Neural cell (in vitro differentiated cells): ENCODE results near the gene STX10. TPM values are rescaled to one million over a fixed set of nuclear protein-coding genes. Genes with fewer than 3 reads are reported as not detected.

Experiments
- H2AFZ ChIP-seq: fragments of 200-600, 300-800 bp; sonication (generic), shearing (Covaris generic); 2 replicates; pipeline ENCODE4 v1.6.0; 2014; ENCODE audit warnings: low read depth, mild to moderate bottlenecking, antibody characterized with exemption, low read length, moderate library complexity
- H3F3A ChIP-seq: fragments of 200-600 bp; shearing (Covaris generic); 2 replicates; pipeline ENCODE4 v1.6.1; 2016; ENCODE audit warnings: mild to moderate bottlenecking, moderate library complexity, mixed read lengths, antibody characterized with exemption, low read length; ENCODE audit not compliant: insufficient read depth, poor library complexity, severe bottlenecking
- H3K27ac ChIP-seq: fragments of 200-600, 300-800 bp; sonication (generic), shearing (Covaris generic); 2 replicates; pipeline ENCODE4 v1.5.1; 2014; ENCODE audit warnings: mild to moderate bottlenecking, low read length, moderate library complexity
- H3K27me3 ChIP-seq: fragments of 300-800, 200-600 bp; sonication (generic), shearing (Covaris generic); 2 replicates; pipeline ENCODE4 v1.6.0; 2014; ENCODE audit warnings: mild to moderate bottlenecking, low read depth, low read length, moderate library complexity; ENCODE audit not compliant: insufficient read depth
- H3K36me3 ChIP-seq: fragments of 300-800, 200-600 bp; sonication (generic), shearing (Covaris generic); 2 replicates; pipeline ENCODE4 v1.5.1; 2014; ENCODE audit warnings: mild to moderate bottlenecking, antibody characterized with exemption, low read length, moderate library complexity; ENCODE audit not compliant: insufficient read depth
- H3K4me2 ChIP-seq: fragments of 300-800, 200-600 bp; sonication (generic), shearing (Covaris generic); 2 replicates; pipeline ENCODE4 v1.6.0; 2014; ENCODE audit warnings: mild to moderate bottlenecking, low read length
- H3K4me3 ChIP-seq: fragments of 300-800, 200-600 bp; sonication (generic), shearing (Covaris generic); 2 replicates; pipeline ENCODE4 v1.5.1; 2014; ENCODE audit warnings: mild to moderate bottlenecking, low read length, moderate library complexity
- H3K79me2 ChIP-seq: fragments of 200-600 bp; shearing (Covaris generic); replicated peaks from 2 replicates; pipeline ENCODE4 v1.6.0; 2014; ENCODE audit warnings: mild to moderate bottlenecking, low read length, moderate library complexity; ENCODE audit not compliant: insufficient read depth
- H3K9ac ChIP-seq: fragments of 300-800, 200-600 bp; sonication (generic), shearing (Covaris generic); 2 replicates; pipeline ENCODE4 v1.6.1; 2016; ENCODE audit warnings: mild to moderate bottlenecking, low read length, mixed read lengths
- H3K9me2 ChIP-seq: fragments of 200-600 bp; shearing (Covaris generic); 2 replicates; pipeline ENCODE4 v1.6.1; 2016; ENCODE audit warnings: mild to moderate bottlenecking, low read length, mixed read lengths; ENCODE audit not compliant: insufficient read depth
- H3K9me3 ChIP-seq: fragments of 200-600, 300-800 bp; sonication (generic), shearing (Covaris generic); 2 replicates; pipeline ENCODE4 v1.6.1; 2016; ENCODE audit warnings: mild to moderate bottlenecking, mixed run types, low read length, moderate library complexity, mixed read lengths
- H4K20me1 ChIP-seq: fragments of 200-600 bp; shearing (Covaris generic); 2 replicates; pipeline ENCODE4 v1.6.1; 2016; ENCODE audit warnings: mild to moderate bottlenecking, mixed run types; ENCODE audit not compliant: insufficient read depth
- CTCF ChIP-seq: fragments of 450-650 bp; IDR thresholded peaks from 2 replicates; pipeline ENCODE4 v1.5.1; 2014; ENCODE audit warnings: antibody characterized with exemption, mild to moderate bottlenecking, moderate library complexity; ENCODE audit not compliant: poor library complexity, severe bottlenecking
- EP300 ChIP-seq: fragments of 450-650 bp; conservative IDR thresholded peaks from 2 replicates; pipeline ENCODE4 v1.6.1; 2014; ENCODE audit warnings: antibody characterized with exemption, mild to moderate bottlenecking, moderate library complexity; ENCODE audit not compliant: poor library complexity, severe bottlenecking
- EZH2 ChIP-seq: fragments of 200-600, 300-800 bp; shearing (Covaris generic), sonication (generic); IDR thresholded peaks from 2 replicates; pipeline ENCODE4 v1.6.1; 2014; ENCODE audit warnings: antibody characterized with exemption, low read length, borderline replicate concordance, mild to moderate bottlenecking; ENCODE audit not compliant: insufficient read depth, poor library complexity, severe bottlenecking
- MXI1 ChIP-seq: fragments of 450-650 bp; conservative IDR thresholded peaks from 2 replicates; pipeline ENCODE4 v1.6.1; 2014; ENCODE audit warnings: antibody characterized with exemption, mild to moderate bottlenecking; ENCODE audit not compliant: poor library complexity, severe bottlenecking
- POLR2AphosphoS5 ChIP-seq: IDR thresholded peaks from 2 replicates; pipeline ENCODE4 v1.6.1; 2012
- RAD21 ChIP-seq: fragments of 450-650 bp; conservative IDR thresholded peaks from 2 replicates; pipeline ENCODE4 v1.6.1; 2014; ENCODE audit warnings: antibody characterized with exemption, mild to moderate bottlenecking, moderate library complexity
- REST ChIP-seq: IDR thresholded peaks from 2 replicates; pipeline ENCODE4 v1.6.1; 2012; ENCODE audit warnings: borderline replicate concordance
- SMC3 ChIP-seq: fragments of 450-650 bp; conservative IDR thresholded peaks from 2 replicates; pipeline ENCODE4 v1.6.1; 2014; ENCODE audit warnings: antibody characterized with exemption, mild to moderate bottlenecking, moderate library complexity; ENCODE audit not compliant: poor library complexity
- polyA plus RNA-seq: library from polyadenylated mRNA; depleted of rRNA; stranded (reverse); fragments of >200 nt; gene quantifications from 2 replicates; pipeline ENCODE4 v1.2.3, GENCODE V29; 2014

STX10 gene
- polyA plus RNA-seq, 1 donor from 2014 or later, result 157 TPM

- H3K36me3 ChIP-seq, result no peaks in the 10 kb centered on the region
- H3K27ac ChIP-seq, result no peak overlapping the region
- no peak overlapping the region for H2AFZ ChIP-seq
Measured at GRCh38 chr19:13102416-13102665, 47.8 kb downstream of the STX10 start.

GRCh38 chr19:13101590-13102415 lies 48.4 kb downstream of the STX10 start:
- TF ChIP-seq REST (no peak), CTCF (no peak), EP300 (no peak), POLR2AphosphoS5 (no peak), MXI1 (no peak), SMC3 (no peak), EZH2 (no peak)
- Histone ChIP-seq H3K9me3 (no peaks in the 10 kb centered on the region), H3K36me3 (no peaks in the 10 kb centered on the region), H3K27me3 (peaks cover 60% of the 10 kb centered on the region), H3F3A (no peaks in the 10 kb centered on the region), H3K4me3 (no peak overlapping the region), H3K4me2 (no peak overlapping the region), H3K27ac (no peak overlapping the region), H2AFZ (no peak overlapping the region), H3K79me2 (no peaks in the 10 kb centered on the region), H3K9ac (no peak overlapping the region), H3K9me2 (no peaks in the 10 kb centered on the region), H4K20me1 (no peaks in the 10 kb centered on the region)

More at GRCh38 chr19:13102416-13102665, 47.8 kb downstream of the STX10 start:
- H3K9me2 ChIP-seq, result no peaks in the 10 kb centered on the region
- no peaks in the 10 kb centered on the region for H3F3A ChIP-seq
- H3K4me3 ChIP-seq, result no peak overlapping the region
- H3K9me3 ChIP-seq, result no peaks in the 10 kb centered on the region
- no peak for TF ChIP-seq RAD21
- TF ChIP-seq MXI1, result no peak
- no peaks in the 10 kb centered on the region for H4K20me1 ChIP-seq
- no peak overlapping the region for H3K9ac ChIP-seq
- H3K27me3 ChIP-seq, result peaks cover 54% of the 10 kb centered on the region
- H3K79me2 ChIP-seq, result no peaks in the 10 kb centered on the region
- no peak overlapping the region for H3K4me2 ChIP-seq
